GM23248 (cell line): ENCODE results near the gene SIPA1L3.

ENCODE experiments used
- EZH2 ChIP-seq: fragments of 200-600 bp; sonication (generic); IDR thresholded peaks from 2 replicates; pipeline ENCODE4 v1.6.1; 2018; ENCODE audit warnings: antibody characterized with exemption, mild to moderate bottlenecking; ENCODE audit not compliant: insufficient read depth, poor library complexity, severe bottlenecking
- EZH2phosphoT487 ChIP-seq: fragments of 200-600 bp; sonication (generic); IDR thresholded peaks from 2 replicates; pipeline ENCODE4 v1.6.1; 2018; ENCODE audit warnings: antibody characterized with exemption, moderate library complexity, mild to moderate bottlenecking, low read depth; ENCODE audit not compliant: insufficient read depth

GRCh38 chr19:38151242-38151641 is 244.2 kb downstream of the SIPA1L3 start:
- TF ChIP-seq EZH2 (no peak), EZH2phosphoT487 (no peak)
